ENCODE results near the gene TRAPPC12.
"Not testable (repeated sequence)": the region's sequence is repeated elsewhere in the genome, so short reads cannot be mapped to it uniquely, and the experiment has no call there.

Gene TRAPPC12

DNA sequence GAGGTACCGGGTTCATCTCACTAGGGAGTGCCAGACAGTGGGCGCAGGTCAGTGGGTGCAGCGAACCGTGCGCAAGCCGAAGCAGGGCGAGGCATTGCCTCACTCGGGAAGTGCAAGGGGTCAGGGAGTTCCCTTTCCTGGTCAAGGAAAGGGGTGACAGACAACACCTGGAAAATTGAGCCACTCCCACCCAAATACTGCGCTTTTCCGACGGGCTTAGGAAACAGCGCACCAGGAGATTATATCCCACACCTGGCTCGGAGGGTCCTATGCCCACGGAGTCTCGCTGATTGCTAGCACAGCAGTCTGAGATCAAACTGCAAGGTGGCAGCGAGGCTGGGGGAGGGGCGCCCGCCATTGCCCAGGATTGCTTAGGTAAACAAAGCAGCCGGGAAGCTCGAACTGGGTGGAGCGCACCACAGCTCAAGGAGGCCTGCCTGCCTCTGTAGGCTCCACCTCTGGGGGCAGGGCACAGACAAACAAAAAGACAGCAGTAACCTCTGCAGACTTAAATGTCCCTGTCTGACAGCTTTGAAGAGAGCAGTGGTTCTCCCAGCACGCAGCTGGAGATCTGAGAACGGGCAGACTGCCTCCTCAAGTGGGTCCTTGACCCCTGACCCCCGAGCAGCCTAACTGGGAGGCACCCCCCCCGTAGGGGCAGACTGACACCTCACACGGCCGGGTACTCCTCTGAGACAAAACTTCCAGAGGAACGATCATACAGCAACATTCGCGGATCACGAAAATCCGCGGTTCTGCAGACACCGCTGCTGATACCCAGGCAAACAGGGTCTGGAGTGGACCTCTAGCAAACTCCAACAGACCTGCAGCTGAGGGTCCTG lies 9.9 kb upstream of the TRAPPC12 start:
- not testable (repeated sequence) for DNase-seq

GRCh38 chr2:3376821-3377220 lies 2.7 kb upstream of the TRAPPC12 start:
- DNase-seq, result no peak

DNA sequence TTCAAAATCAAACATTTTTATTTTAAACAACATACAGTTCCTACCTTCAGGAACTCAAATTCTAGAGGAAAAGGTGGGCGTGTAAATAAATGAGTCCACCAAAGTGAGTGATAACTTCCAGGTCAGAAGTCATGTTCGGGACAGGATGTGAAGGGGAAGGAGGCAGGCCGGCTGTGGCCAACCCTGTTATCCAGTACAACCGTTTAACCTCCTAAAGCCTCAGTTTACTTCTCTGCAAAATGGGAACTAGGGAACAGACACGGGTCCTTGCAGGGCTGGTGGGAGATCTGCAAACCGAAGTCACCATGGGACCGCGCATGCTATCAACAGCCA lies 2.2 kb upstream of the TRAPPC12 start:
- no peak for DNase-seq

DNA sequence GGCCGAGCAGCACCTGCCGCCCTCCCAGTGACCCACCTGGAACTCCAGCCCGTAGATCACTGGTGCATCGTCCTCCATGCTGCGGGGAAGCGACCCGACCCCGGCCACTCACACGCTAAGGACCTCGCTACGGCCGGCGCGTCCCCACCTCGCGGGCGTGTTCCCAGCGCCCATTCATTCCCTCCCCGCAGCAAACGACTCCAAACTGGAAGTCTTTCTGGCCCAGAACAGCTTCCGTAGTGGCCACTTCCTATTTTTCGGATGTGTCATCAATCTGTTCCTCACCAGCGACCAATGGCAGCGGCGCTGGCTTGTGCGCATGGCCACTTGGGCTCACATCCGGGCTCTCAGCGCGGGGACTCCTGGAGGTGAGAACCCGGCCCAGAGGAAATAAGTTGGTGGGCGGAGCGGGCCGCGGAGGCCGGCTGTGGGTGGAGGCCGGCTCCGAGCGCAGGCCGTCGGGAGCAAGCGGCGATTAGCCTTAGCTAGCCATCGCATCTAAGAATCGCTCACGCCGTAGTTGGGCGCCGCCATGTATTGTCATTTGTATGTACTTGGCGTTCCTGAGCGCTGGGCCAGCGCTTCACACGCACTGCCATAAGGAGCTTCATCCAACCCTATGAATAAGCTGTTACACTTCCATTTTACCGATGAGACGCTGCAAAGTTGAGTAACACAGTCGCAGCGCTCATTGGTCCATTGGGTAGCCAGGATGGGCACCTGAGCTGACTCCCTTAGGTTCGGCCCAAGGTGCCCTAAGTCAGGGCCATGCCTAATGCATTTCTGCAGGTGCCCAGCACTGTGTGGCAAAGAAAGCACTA lies 1.7 kb upstream of the TRAPPC12 start, which contains the start of gene EIPR1:
Gene EIPR1 (minus strand): TSS at position 207 of the 821 bp plus-strand sequence. CDS start 129 bp downstream, at position 78.
- peak; percentile 48 to 87 for DNase-seq

DNA sequence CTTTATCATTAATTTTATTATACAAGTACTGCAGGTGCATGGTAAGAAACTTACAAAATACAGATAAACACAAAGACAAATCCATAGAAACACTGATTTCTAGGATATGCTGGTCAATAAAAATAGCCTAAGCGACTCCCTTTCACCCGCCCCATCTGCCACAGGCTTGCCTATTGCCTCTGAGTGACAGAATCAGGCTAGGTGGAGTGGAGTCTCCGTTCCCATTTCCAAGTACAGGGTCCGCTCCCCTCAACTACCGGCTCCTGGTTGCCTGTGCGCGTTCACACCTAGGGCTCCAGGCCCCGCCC lies 201 bp upstream of the TRAPPC12 start:
- DNase-seq, result no peak

DNA sequence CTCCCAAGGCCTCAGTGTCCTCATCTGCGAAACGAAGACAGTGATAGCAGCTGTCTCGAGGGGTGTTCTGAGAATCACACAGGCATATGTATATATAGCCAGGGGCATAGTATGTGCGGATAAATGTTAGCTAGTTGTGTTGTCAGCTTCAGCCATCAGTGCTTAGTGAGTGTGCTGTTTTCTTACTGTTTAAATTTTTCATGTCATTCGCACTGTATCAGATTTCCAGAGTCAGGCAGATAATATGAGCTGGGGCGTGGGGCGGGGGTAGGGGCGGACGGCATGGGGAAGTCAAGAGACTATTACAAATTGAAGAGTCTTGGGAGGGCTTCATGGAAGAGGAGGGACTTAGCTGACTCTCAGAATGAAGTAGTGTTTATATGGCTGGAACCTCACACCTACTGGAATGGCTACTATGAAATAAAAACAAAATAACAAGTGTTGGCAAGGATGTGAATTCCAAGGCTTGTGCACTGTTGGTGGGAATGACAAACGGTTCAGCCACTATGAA lies 7.0 kb downstream of the TRAPPC12 start:
- no peak for DNase-seq

- DNase-seq, result no peak
Observed at GRCh38 chr2:3387011-3387410, 7.5 kb downstream of the TRAPPC12 start.

GRCh38 chr2:3387644-3388411 lies 8.3 kb downstream of the TRAPPC12 start:
- no peak for DNase-seq

GRCh38 chr2:3388412-3388738 lies 8.9 kb downstream of the TRAPPC12 start:
- DNase-seq, result no peak

- DNase-seq, result no peak
Observed at GRCh38 chr2:3389193-3389592, 9.7 kb downstream of the TRAPPC12 start.

DNA sequence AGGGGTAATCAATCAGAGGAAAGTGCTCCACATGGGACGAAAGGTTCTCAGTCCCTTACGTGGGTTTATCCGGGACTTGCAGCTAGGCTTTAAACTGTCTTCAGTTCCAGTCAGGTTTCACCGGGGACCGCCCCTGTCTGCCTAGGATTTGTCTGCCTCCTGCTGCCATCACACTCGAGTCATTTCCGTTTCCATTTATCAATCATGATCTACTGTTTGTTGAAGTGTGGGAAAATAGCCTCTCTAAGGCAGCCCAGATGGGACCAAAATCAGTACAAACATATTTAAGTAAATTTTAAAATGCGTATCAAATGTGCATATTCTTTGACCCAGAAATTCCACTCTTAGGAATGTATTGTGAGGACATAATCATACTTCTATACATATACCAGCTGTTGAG lies 10.5 kb downstream of the TRAPPC12 start:
- DNase-seq, result no peak

DNA sequence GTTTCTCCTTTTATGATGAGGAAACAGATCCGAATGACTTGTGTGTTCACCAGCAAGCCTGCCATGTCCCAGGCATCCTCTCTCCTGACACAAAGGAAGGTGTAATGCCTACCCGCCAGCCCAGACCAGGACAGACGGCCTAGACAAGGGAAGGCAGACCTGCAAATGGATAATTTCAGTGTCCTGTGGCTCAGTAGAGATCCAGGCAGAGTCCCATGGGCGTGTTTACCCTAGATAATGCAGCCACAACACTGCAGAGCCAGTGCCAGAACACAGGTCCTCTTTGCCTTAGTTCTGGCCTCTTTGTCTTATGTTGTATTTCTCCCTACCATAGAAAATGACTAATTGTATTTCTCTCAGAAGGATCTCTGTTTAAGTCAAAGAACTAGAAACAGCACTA lies 12.7 kb downstream of the TRAPPC12 start:
- no peak for DNase-seq

DNA sequence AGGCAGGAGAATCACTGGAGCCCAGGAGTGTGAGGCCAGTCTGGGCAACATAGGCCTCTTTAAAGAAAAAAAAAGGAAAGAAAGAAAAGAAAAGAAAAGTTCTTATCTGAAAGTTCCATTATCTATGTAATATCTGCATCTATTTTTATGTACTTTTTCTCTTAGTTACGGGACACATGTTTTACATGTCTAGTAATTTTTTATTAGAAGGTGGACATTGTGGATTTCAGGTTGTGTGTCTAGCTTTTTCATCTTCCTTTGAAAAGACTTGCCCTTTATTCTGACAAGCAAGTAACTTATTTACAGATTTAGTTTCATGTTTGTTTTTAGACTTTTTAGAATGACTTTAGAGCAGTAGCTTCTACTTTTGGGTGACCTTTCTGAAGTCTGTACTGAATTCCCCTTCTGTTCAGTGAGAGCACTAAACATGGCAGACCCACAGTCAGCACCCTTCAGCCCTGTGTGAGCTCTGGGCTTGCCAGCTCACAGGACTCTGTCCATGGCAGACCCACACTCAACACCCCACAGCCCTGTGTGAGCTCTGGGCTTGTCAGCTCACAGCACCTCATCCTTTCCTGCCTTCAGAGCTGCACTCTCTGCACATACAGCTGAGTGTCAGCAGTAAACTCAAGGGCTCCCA lies 17.5 kb downstream of the TRAPPC12 start:
- no peak for DNase-seq

GRCh38 chr2:3398857-3399256 lies 19.4 kb downstream of the TRAPPC12 start:
- DNase-seq, result no peak

- DNase-seq, result no peak
Observed at GRCh38 chr2:3399381-3399780, 19.9 kb downstream of the TRAPPC12 start.

- DNase-seq, result no peak
Observed at GRCh38 chr2:3399829-3400228, 20.3 kb downstream of the TRAPPC12 start.

DNA sequence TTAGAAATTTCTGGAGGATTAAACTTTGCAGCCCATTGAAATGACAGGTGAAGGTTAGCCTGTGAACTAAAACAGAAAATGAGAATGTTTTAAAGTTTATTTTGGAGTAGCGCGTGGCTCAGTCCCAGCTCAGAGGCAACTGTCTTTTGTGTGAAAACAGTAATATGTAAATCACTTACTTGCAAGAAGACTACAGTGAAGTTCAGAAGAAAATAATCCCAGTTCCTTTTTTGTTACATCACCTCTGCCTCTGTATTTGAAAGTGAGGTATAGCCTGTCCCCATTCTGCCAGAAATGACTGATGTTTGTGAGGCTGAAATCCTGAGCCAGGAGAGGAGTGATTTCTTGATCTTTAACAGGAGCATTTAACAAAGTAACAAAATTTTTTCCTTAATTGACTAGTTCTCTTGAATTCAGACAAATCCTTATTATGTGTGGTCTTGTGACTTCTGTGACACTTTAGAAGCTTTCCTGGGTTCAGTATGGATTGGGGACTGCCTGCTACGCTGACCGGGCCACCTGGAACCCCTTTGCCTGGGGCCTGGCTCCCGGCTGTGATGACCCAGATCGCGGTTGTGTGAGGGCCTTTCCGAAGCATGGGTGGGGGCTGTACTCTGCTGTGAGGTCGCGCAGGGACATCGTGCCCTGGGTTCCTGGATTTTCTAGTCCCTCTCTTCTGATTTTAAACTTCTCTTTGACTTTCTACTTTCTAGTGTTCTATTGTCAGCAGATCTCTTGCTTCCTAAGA lies 24.3 kb downstream of the TRAPPC12 start:
- no peak for DNase-seq

GRCh38 chr2:3404349-3404894 lies 24.9 kb downstream of the TRAPPC12 start:
- DNase-seq, result no peak

DNA sequence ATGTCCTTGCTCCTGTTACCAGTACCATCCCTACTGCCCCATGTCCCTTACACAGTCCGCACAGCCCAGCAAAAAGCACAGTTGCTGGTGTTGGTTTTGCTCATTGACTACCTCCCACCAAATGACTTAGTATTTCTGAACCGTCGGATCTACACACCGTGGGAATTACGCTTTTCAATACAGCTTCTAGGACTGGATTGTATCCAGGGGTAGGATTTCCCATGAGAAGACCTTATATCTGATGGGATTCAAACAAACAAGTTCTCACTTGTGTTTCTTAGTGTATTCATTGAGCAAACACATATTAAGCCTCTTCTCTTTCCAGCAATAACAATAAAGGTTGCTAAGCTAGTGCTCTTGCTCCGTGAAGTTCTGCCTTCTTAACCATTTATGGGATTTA lies 25.8 kb downstream of the TRAPPC12 start:
- DNase-seq, result no peak

DNA sequence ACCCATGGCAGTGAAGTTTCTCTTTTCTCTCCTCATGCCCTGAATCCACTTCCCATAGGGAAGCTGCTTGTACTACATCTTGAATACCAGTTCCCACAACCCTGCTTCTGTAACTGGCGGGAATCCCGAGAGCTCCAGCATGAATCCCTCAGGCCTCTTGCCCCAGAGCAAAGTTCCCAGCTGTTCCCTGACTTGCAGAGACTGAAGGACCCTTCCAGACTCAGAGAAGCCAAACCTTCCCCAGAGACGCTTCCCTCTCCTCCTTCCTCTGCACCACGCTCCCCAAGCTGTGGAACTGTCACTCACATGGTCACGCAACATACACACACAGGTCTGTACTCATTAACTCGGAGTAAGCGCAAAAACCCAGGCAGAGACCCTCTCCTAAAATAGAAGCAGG lies 26.4 kb downstream of the TRAPPC12 start:
- no peak for DNase-seq

GRCh38 chr2:3406501-3406900 lies 27.0 kb downstream of the TRAPPC12 start:
- DNase-seq, result no peak

GRCh38 chr2:3408781-3409180 lies 29.3 kb downstream of the TRAPPC12 start:
- DNase-seq, result no peak

Data from cerebellar nuclear complex (tissue), 1 donor.